HG03342 (cell line): ENCODE results near the gene KATNB1.
"Not testable (repeated sequence)": the region's sequence is repeated elsewhere in the genome, so short reads cannot be mapped to it uniquely, and the experiment has no call there.

Experiments used
- ATAC-seq: cut with Tn5 transposase; IDR thresholded peaks from one replicate; pipeline ENCODE4 v1.9.1; 2021; ENCODE audit warnings: mild to moderate bottlenecking, moderate library complexity; ENCODE audit not compliant: unreplicated experiment

Gene KATNB1

GRCh38 chr16:57725151-57725550, 10.4 kb upstream of the KATNB1 start:
- no peak for ATAC-seq

DNA sequence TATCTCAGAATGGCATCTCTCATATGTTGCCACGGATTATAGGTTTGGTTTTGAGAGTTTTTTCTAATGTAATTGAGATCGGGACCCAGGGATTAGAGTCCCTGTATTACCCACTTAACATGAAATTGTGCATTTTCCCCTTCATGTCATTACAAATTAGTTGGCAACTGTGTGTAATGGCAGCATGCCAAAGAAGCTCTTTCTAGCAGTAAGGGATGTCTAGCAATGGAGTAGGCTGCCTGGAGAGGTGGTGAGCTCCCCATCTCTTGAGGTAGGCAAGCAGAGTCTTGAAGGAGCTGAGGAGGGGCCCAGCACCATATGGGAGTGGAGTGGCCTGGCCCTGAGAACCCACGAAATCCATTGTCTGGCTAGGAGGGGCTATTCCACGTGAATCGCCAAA, 10.0 kb upstream of the KATNB1 start:
- no peak for ATAC-seq

DNA sequence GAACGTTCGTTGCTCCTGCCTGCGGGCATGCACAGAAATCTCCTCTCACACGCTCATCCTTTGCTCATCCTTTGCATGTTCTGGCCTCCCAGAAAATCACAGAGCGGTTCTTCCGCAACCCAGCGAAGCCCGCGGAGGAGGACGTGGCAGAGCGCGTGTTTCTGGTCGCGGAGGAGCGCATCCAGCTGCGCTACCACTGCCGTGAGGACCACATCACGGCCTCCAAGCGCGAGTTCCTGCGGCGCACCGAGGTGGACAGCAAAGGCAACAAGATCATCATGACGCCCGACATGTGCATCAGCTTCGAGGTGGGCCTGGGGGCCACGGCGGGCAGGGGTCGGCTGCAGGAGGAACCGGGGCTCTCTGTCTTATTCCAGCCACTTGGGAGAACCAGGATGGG, 9.6 kb upstream of the KATNB1 start:
- ATAC-seq: no peak

DNA sequence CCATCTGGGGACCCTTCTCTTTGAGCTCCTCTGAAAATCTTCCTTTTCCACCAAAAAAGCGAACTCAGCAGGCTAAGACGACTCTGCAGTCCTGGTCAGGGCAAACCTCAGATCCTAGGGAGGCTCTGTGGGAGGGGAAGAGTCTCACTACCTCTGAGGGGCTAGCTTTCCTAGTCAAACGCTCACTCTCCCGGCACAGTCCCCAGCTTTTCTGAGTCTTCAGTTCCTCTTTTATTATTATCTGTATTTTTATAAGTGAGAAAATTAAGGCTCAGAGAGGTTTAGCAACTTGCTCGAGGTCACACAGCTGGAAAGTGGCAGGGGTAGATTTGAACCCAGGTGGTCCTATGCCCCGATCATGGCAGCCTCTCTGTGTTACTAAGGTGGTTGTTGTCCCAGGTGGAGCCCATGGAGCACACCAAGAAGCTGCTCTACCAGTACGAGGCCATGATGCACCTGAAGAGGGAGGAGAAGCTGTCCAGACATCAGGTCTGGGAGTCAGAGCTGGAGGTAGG, 9.1 kb upstream of the KATNB1 start:
- no peak for ATAC-seq

DNA sequence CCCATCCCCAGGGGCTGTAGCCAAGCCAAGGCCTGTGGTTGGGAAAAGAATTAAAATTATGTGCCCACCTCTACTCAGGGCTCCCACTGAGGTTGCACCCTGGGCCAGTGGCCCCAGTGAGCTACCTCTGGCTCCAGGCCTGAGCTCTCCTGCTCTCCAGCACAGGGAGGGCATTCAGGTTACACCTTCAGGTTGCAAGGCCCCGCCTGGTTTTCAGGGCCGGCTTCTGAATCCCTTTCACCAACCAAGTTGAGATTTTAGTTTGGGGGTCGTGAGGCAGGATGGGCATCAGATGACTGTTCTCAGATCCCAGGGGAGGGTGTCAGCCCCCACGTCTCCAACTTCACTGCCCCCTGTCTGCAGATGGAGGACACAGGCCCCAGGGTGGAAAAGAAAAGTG, 8.0 kb upstream of the KATNB1 start:
- ATAC-seq: no peak

GRCh38 chr16:57728336-57729181, 7.0 kb upstream of the KATNB1 start:
- no peak for ATAC-seq

DNA sequence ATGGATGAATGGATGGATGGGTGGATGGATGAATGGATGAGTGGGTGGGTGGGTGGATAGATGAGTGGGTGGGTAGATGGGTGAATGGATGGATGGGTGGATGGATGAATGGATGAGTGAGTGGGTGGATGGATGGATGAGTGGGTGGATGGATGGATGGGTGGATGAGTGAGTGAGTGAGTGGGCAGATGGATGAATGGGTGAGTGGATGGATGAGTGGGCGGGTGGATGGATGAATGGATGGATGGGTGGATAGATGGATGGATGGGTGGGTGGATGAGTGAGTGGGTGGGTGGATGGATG, 6.4 kb upstream of the KATNB1 start:
- no peak for ATAC-seq

GRCh38 chr16:57729852-57730251, 5.7 kb upstream of the KATNB1 start:
- ATAC-seq: not testable (repeated sequence)

DNA sequence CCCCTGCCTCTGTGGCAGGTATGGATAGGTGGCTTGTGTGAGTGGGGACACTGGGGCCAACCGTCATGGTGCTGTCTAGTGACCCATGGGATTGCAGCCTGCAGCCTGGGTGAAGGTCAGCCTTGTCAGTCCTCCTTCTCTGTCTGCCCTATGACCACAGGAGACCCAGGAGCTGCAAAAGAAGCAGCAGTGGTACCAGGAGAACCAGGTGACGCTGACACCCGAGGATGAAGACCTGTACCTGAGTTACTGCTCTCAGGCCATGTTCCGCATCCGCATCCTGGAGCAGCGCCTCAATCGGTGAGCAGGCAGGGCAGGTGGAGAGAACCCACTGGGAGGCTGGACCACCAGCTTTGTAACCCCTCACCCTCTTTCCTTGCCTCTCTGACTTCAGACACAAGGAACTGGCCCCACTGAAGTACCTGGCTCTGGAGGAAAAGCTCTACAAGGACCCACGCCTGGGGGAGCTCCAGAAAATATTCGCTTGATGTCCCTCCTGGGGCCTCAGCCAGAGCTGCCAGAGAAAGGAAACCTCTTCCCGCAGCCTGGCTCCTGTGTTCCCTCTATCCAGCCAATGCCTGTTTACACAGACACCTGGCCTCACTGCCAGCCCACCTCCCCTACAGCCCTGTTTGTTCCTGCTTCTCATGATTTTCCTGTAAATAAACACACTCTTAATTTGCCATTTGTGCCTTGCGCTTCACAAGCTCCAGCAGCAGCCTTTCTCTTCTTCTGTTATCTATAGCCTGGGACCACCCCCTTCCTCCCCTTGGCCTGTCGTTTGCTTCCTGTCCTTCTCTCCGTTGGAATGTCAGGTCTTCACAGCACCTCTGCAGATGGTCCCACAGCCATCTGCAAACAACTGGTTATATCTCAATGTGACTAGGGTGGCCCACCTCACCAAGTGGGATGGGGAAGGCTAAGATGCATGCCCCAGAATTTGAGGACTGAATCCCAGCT, 4.5 kb upstream of the KATNB1 start:
- ATAC-seq: no peak

- no peak for ATAC-seq
These were observed 3.5 kb upstream of the KATNB1 start for GRCh38 chr16:57732037-57732436.

DNA sequence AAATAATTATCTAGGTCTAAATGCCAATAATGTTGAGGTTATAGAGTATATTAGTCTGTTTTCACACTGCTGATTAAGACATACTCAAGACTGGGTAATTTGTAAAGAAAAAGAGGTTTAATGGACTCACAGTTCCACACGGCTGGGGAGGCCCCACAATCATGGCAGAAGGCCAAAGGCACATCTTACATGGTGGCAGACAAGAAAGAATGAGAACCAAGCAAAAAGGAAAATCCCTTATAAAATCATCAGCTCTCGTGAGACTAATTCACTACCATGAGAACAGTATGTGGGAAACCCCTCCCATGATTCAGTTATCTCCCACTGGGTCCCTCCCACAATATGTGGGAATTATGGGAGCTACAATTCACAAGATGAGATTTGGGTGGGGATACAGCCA, 2.9 kb upstream of the KATNB1 start:
- no peak for ATAC-seq

DNA sequence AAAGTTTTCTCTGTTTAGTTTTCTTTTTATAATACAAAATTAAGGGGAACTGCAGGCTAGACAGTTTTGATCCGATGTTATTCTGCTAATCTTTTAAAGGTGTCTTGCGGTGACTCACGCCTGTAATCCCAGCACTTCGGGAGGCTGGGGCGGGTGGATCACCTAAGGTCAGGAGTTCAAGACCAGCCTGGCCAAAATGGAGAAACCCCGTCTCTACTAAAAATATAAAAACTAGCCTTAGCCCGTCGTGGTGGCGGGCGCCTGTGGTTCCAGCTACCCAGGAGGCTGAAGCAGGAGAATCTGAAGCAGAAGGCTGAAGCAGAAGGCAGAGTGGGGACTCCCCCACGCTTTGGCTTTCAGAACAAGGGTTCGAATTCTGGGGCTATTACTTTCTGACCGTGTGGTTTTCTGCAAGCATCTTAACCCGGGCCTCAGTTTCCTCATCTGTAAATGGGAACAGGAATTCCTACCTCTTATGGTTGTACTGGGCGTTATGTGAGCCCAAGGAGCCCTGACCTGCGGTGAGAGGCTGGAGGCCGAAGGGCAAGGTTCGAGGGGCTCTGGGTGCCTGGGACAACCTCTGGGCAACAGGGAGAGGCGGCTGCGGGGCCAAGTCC, 1.2 kb upstream of the KATNB1 start:
- ATAC-seq: no peak

GRCh38 chr16:57734925-57735754, 430 bp upstream of the KATNB1 start:
- peak; percentile 91 for ATAC-seq

GRCh38 chr16:57736419-57737351, 1.1 kb downstream of the KATNB1 start:
- no peak for ATAC-seq

GRCh38 chr16:57738844-57739243, 3.3 kb downstream of the KATNB1 start:
- ATAC-seq: no peak

GRCh38 chr16:57739756-57740422, 4.3 kb downstream of the KATNB1 start:
- ATAC-seq: no peak

GRCh38 chr16:57740423-57741071, 5.0 kb downstream of the KATNB1 start:
- no peak for ATAC-seq

GRCh38 chr16:57741660-57742191, 6.2 kb downstream of the KATNB1 start:
- no peak for ATAC-seq
